Activated CD4-positive, alpha-beta memory T cell treated with anti-CD3 and anti-CD28 coated beads, Interleukin-2, amount 10 ng/mL, durations not matched to agents 7 days and 5 days (primary cell): Measurements from ENCODE around the gene RAMP2. TPM values are rescaled to one million over a fixed set of nuclear protein-coding genes. Genes with fewer than 3 reads are reported as not detected.

Experiments used
- CTCF ChIA-PET: fragments of 350-600 bp; sonication (Branson Sonifier 250); formaldehyde crosslinking; loops from one replicate; lab custom pipeline; 2021; ENCODE audit warnings: antibody characterized with exemption, inconsistent platforms; lab: Charles Lee
- POLR2A ChIA-PET: fragments of 350-600 bp; sonication (Branson Sonifier 250); formaldehyde crosslinking; loops from one replicate; lab custom pipeline; 2021; ENCODE audit warnings: antibody characterized with exemption; lab: Charles Lee
- DNase-seq: peaks from one replicate; pipeline ENCODE4 v3.0.0-alpha.2; 2020
- H3K27ac Mint-ChIP-seq: one replicate; pipeline ENCODE4 v1.8.0; 2021; ENCODE audit warnings: mild to moderate bottlenecking, mixed read lengths
- H3K27me3 Mint-ChIP-seq: one replicate; pipeline ENCODE4 v1.8.0; 2021; ENCODE audit warnings: mixed read lengths
- H3K36me3 Mint-ChIP-seq: one replicate; pipeline ENCODE4 v1.8.0; 2021; ENCODE audit warnings: low read depth, mixed read lengths
- H3K4me1 Mint-ChIP-seq: one replicate; pipeline ENCODE4 v1.8.0; 2021; ENCODE audit warnings: mixed read lengths
- H3K4me3 Mint-ChIP-seq: one replicate; pipeline ENCODE4 v1.8.0; 2021; ENCODE audit warnings: mild to moderate bottlenecking, mixed read lengths
- H3K9me3 Mint-ChIP-seq: one replicate; pipeline ENCODE4 v1.8.0; 2021; ENCODE audit warnings: mixed read lengths
- total RNA-seq, 2 experiments: library from RNA; stranded (reverse); gene quantifications; one replicate each; pipeline ENCODE4 v1.2.3, GENCODE V29; 2021

Gene RAMP2
- total RNA-seq, 2 experiments from 2014 or later: not detected

DNA sequence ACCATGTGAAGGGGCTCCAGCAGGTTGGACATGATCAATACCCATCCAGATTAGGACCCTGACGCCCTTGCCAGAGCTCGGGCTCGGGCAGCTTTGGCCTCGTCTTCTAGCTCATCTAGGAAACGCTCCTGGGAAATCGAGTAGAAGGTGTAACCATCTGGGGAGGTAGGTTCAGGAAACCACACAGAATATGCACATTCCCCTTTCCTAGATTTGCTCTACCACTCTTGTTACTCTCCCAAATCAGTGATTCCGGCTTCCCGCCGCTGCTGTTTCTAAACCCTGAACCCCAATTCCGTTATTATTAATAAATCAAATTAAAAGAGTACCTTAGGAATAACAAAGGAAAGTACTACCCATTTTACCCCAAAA is 37.0 kb downstream of the RAMP2 start:
- ChIA-PET POLR2A (interaction anchor here (0.7 to 2.5 kb wide), 5 partner anchors 11 to 326 kb away, joined by 3 to 9 read pairs (median 3); partner anchors contain the start of genes BECN1, BRCA1 and VPS25), CTCF (interaction anchor here (0.7 to 1.3 kb wide), 4 partner anchors 24 to 200 kb away, joined by 3 to 5 read pairs (median 4); partner anchors contain the start of genes BECN1, RPL27 and VPS25)
- H3K9me3 Mint-ChIP-seq: no peaks in the 10 kb centered on the region
- peaks cover 24% of the 10 kb centered on the region for H3K4me1 Mint-ChIP-seq
- H3K4me3 Mint-ChIP-seq: peak overlapping the region; percentile 91
- peaks cover 9% of the 10 kb centered on the region for H3K36me3 Mint-ChIP-seq
- DNase-seq: no peak
- no peak overlapping the region for H3K27ac Mint-ChIP-seq
- peaks cover 10% of the 10 kb centered on the region for H3K27me3 Mint-ChIP-seq

DNA sequence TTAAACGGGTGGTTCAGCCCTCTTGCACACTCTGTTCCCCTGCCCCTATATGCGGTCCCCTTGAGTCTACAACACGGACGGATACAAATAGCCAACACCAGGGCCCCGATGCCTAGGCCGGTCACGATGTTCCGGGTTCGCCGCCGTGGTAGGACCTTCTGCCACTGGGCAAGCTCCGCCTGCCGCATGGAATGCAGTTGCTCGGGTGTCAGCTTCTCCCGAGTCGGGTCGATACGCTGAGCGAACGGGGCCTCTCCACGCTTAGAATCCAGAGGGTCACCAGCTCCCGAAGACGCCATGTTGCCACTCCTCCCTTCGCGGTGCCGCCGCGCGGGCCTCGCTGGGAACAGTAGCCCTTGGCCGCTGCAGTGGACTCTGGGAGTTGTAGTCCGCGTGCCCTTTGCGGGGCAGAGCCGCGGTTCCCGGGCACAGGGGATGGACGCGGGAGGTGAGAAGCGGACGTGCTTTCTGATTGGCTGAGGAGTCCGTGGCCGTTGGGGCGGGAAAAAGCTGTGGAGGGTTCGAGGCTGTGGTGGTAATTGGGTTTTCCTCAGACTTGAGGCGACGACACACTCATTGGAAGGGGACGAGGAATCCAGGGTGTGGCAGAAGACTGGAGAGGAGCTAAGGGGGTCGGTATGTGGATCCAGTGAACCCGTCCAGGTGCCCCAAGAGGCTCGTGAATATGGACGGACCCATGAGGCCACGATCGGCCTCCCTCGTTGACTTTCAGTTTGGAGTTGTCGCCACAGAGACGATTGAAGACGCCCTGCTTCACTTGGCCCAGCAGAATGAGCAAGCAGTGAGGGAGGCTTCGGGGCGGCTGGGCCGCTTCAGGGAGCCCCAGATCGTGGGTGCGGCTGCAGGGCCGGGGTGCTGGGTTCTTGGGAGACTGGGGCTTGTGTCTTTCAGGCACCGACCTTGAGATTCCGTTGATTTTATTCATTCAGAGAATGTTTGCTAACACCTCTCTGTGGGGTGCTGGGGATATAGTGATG is 37.7 kb downstream of the RAMP2 start, which contains the start of the genes CNTD1 and COA3:
Gene CNTD1 (plus strand): TSS at position 479 of the 998 bp plus-strand sequence. CDS start 207 bp downstream, at position 686.
Gene COA3 (minus strand): TSS at position 322 of the 998 bp plus-strand sequence. CDS start 23 bp downstream, at position 299.
- ChIA-PET POLR2A (interaction anchor here (0.7 to 2.5 kb wide), 5 partner anchors 12 to 35 kb away, joined by 3 to 9 read pairs (median 3); partner anchors contain the start of genes BECN1 and VPS25), CTCF (interaction anchor here (0.6 to 1.3 kb wide), 5 partner anchors 23 to 416 kb away, joined by 3 to 5 read pairs (median 3); partner anchors contain the start of genes BECN1, RPL27 and VPS25)
- Mint-ChIP-seq H3K4me1 (peaks cover 24% of the 10 kb centered on the region), H3K9me3 (no peaks in the 10 kb centered on the region), H3K4me3 (peak within 1 kb of the TSS; percentile 91), H3K36me3 (peaks cover 9% of the 10 kb centered on the region), H3K27me3 (peaks cover 10% of the 10 kb centered on the region), H3K27ac (peak within 1 kb of the TSS; percentile 38)
- peak; percentile 86 for DNase-seq

- CTCF ChIA-PET: interaction anchor here (1.1 kb wide), 1 partner anchor 21 kb away, joined by 4 read pairs; the partner anchor contains the start of gene BECN1
- no peak overlapping the region for H3K27ac Mint-ChIP-seq
- DNase-seq: no peak
- peaks cover 10% of the 10 kb centered on the region for H3K27me3 Mint-ChIP-seq
- no peaks in the 10 kb centered on the region for H3K9me3 Mint-ChIP-seq
- POLR2A ChIA-PET: interaction anchor here (1.8 kb wide), 1 partner anchor 30 kb away, joined by 7 read pairs; the partner anchor contains the start of gene VPS25
- H3K4me1 Mint-ChIP-seq: peaks cover 6% of the 10 kb centered on the region
- H3K36me3 Mint-ChIP-seq: peaks cover 2% of the 10 kb centered on the region
- H3K4me3 Mint-ChIP-seq: no peak overlapping the region
Measured at GRCh38 chr17:42803074-42803883, 42.3 kb downstream of the RAMP2 start.

DNA sequence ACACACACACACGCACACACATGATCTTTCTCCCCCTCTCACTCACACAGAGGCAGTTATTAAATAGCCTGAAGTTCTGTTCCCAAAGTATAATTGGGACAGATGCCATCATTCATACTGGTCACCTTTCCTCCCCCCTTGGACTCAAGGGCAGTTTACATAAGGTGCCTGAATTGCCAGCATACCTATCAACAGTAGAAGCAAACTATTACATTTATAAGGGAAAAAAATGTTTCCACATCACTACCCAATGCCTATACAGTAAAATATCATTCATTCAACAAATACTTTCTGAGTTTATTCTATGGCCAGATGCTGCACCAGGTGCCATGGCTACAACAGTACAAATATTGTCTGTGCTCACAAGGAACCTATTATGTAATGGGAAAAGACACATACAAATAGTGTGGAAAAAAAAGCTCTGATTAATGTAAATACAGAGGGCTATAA is 43.9 kb downstream of the RAMP2 start:
- Mint-ChIP-seq H3K27me3 (peaks cover 10% of the 10 kb centered on the region), H3K4me3 (no peak overlapping the region), H3K4me1 (no peaks in the 10 kb centered on the region), H3K27ac (no peak overlapping the region), H3K36me3 (peaks cover 10% of the 10 kb centered on the region), H3K9me3 (no peaks in the 10 kb centered on the region)
- ChIA-PET CTCF (no interaction called here), POLR2A (interaction anchor here (1.0 kb wide), 1 partner anchor 19 kb away, joined by 3 read pairs; the partner anchor contains the start of gene BECN1)
- no peak for DNase-seq

- ChIA-PET POLR2A (interaction anchor here (0.7 to 0.8 kb wide), 2 partner anchors 8 to 365 kb away, joined by 3 read pairs; partner anchors contain the start of gene NBR1), CTCF (interaction anchor here (1.3 kb wide), 1 partner anchor 10 kb away, joined by 3 read pairs; no protein-coding TSS in a partner anchor)
- no peak for DNase-seq
- no peak overlapping the region for H3K27ac Mint-ChIP-seq
- peaks cover 5% of the 10 kb centered on the region for H3K27me3 Mint-ChIP-seq
- H3K4me3 Mint-ChIP-seq: no peak overlapping the region
- no peaks in the 10 kb centered on the region for H3K4me1 Mint-ChIP-seq
- peaks cover 20% of the 10 kb centered on the region for H3K36me3 Mint-ChIP-seq
- H3K9me3 Mint-ChIP-seq: no peaks in the 10 kb centered on the region
Measured at GRCh38 chr17:42806249-42806648, 45.2 kb downstream of the RAMP2 start.

GRCh38 chr17:42809250-42809649 is 48.2 kb downstream of the RAMP2 start:
- no peak for DNase-seq
- POLR2A ChIA-PET: interaction anchor here (0.7 kb wide), 1 partner anchor 15 kb away, joined by 3 read pairs; the partner anchor contains the start of gene BECN1
- no peaks in the 10 kb centered on the region for H3K27me3 Mint-ChIP-seq
- H3K4me1 Mint-ChIP-seq: no peaks in the 10 kb centered on the region
- H3K9me3 Mint-ChIP-seq: no peaks in the 10 kb centered on the region
- H3K4me3 Mint-ChIP-seq: no peak overlapping the region
- H3K27ac Mint-ChIP-seq: no peak overlapping the region
- CTCF ChIA-PET: interaction anchor here (1.0 to 1.1 kb wide), 2 partner anchors 11 to 46 kb away, joined by 3 to 4 read pairs; no protein-coding TSS in a partner anchor
- peaks cover 37% of the 10 kb centered on the region for H3K36me3 Mint-ChIP-seq

Other genes starting within 250 kb of the RAMP2 start
- 10 to 100 TPM; 15.9 to 17.5 TPM for gene NAGLU, start 225.0 kb upstream of the RAMP2 start, total RNA-seq
- under 1 TPM; 0.73 to 0.76 TPM for gene HSD17B1, start 208.3 kb upstream of the RAMP2 start, total RNA-seq
- gene COASY, start 199.1 kb upstream of the RAMP2 start, total RNA-seq: 10 to 100 TPM; 80.1 to 84.3 TPM
- gene MLX, start 194.1 kb upstream of the RAMP2 start, total RNA-seq: 10 to 100 TPM; 52.2 to 53.8 TPM
- 10 to 100 TPM; 14.7 to 16.1 TPM for gene PSMC3IP, start 183.5 kb upstream of the RAMP2 start, total RNA-seq
- 10 to 100 TPM; 73.9 to 75.5 TPM for gene RETREG3, start 151.9 kb upstream of the RAMP2 start, total RNA-seq
- 10 to 100 TPM; 53.3 to 56.3 TPM for gene TUBG1, start 151.5 kb upstream of the RAMP2 start, total RNA-seq
- gene TUBG2, start 101.9 kb upstream of the RAMP2 start, total RNA-seq: 1 to 10 TPM; 7.2 to 7.5 TPM
- gene PLEKHH3, start 84.2 kb upstream of the RAMP2 start, total RNA-seq: 1 to 10 TPM; 1.8 to 3.1 TPM
- 1 to 10 TPM in 1 of 2 experiments, under 1 TPM in 1; 0.68 to 1.1 TPM for gene CCR10, start 79.4 kb upstream of the RAMP2 start, total RNA-seq
- gene CNTNAP1, start 78.7 kb upstream of the RAMP2 start, total RNA-seq: 1 to 10 TPM; 1.2 TPM
- gene EZH1, start 16.2 kb upstream of the RAMP2 start, total RNA-seq: 10 to 100 TPM; 51.9 to 55.3 TPM
- 10 to 100 TPM; 52.8 to 53.0 TPM for gene VPS25, start 12.2 kb downstream of the RAMP2 start, total RNA-seq
- under 1 TPM; 0.18 to 0.20 TPM for gene WNK4, start 19.4 kb downstream of the RAMP2 start, total RNA-seq
- gene COA3, start 37.5 kb downstream of the RAMP2 start, total RNA-seq: 10 to 100 TPM; 35.1 to 37.0 TPM
- not detected for gene CNTD1, start 37.6 kb downstream of the RAMP2 start, total RNA-seq
- gene BECN1, start 63.1 kb downstream of the RAMP2 start, total RNA-seq: 10 to 100 TPM; 95.6 to 96.8 TPM
- gene PSME3, start 72.2 kb downstream of the RAMP2 start, total RNA-seq: 100 to 1,000 TPM; 101 to 104 TPM
- gene AOC2, start 83.4 kb downstream of the RAMP2 start, total RNA-seq: 1 to 10 TPM; 1.0 to 1.1 TPM
- under 1 TPM; 0.50 to 0.53 TPM for gene AOC3, start 90.0 kb downstream of the RAMP2 start, total RNA-seq
- not detected for gene G6PC1, start 139.6 kb downstream of the RAMP2 start, total RNA-seq
- 10 to 100 TPM; 27.9 to 28.5 TPM for gene AARSD1, start 203.2 kb downstream of the RAMP2 start, total RNA-seq
- gene PTGES3L, start 218.9 kb downstream of the RAMP2 start, total RNA-seq: under 1 TPM; 0.40 to 0.65 TPM
- 10 to 100 TPM; 17.1 to 17.3 TPM for gene RUNDC1, start 219.3 kb downstream of the RAMP2 start, total RNA-seq
- 100 to 1,000 TPM; 880 to 892 TPM for gene RPL27, start 237.2 kb downstream of the RAMP2 start, total RNA-seq
- gene IFI35, start 245.6 kb downstream of the RAMP2 start, total RNA-seq: 100 to 1,000 TPM; 149 to 154 TPM